ENCODE results near the gene HIVEP1.

The HIVEP1 gene

GRCh38 chr6:12064131-12064530, 52.0 kb downstream of the HIVEP1 start:
- POLR2A ChIA-PET: no interaction called here
- no peak for DNase-seq (ENCODE audit: extremely low spot score)
- CTCF ChIA-PET: interaction anchor here (0.9 kb wide), 1 partner anchor 143 kb away, joined by 3 read pairs; no protein-coding TSS in a partner anchor
- TF ChIP-seq HDGF (IDR thresholded peaks at IDR 0.05; ENCODE audit: borderline replicate concordance): no peak
- no peak for TF ChIP-seq FOXA1 (IDR thresholded peaks at IDR 0.05)
- TF ChIP-seq NFRKB (IDR thresholded peaks at IDR 0.05): no peak
- TF ChIP-seq LEF1 (IDR thresholded peaks at IDR 0.05; ENCODE audit: borderline replicate concordance): no peak
- TF ChIP-seq L3MBTL2 (conservative IDR thresholded peaks at IDR 0.05): no peak
- TF ChIP-seq CTBP1 (IDR thresholded peaks at IDR 0.05; ENCODE audit: borderline replicate concordance): no peak
- no peak for TF ChIP-seq FOXM1 (IDR thresholded peaks at IDR 0.05; ENCODE audit: borderline replicate concordance)
- TF ChIP-seq ARNT (IDR thresholded peaks at IDR 0.05): no peak

DNA sequence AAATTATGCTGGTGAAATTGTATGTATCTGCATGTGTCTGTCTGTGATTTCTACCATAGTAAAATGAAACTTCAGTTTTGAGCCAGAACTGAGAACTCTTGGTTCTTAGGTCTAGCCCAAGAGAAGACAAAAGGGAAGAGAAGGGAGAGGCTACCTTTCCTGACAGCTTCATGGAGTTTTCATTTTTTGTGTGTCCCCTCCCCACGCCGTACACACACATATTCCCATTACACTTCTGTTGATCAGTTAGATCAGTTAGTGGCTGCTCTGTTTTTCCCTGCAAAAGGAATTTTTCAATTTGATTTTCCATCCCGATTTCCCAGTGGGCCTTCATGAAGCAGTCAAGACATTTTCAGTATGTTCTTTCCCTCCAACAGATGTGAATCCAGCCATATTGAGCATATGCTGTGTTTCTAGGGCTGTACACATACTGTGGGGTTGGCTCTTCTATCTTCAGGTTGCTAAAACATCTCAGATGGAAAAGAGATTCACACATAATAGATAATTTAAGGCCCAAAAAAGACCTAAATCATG, 52.5 kb downstream of the HIVEP1 start:
- no peak for TF ChIP-seq CTBP1 (IDR thresholded peaks at IDR 0.05; ENCODE audit: borderline replicate concordance)
- TF ChIP-seq BHLHE40 (IDR thresholded peaks at IDR 0.05; ENCODE audit: borderline replicate concordance): no peak
- no peak for TF ChIP-seq L3MBTL2 (conservative IDR thresholded peaks at IDR 0.05)
- TF ChIP-seq TARDBP (IDR thresholded peaks at IDR 0.05): no peak
- no peak for TF ChIP-seq FOXM1 (IDR thresholded peaks at IDR 0.05; ENCODE audit: borderline replicate concordance)

GRCh38 chr6:12065321-12066140, 53.4 kb downstream of the HIVEP1 start:
- POLR2A ChIA-PET: no interaction called here
- no peak for DNase-seq (ENCODE audit: extremely low spot score)
- CTCF ChIA-PET: no interaction called here
- TF ChIP-seq NFRKB (IDR thresholded peaks at IDR 0.05): no peak
- no peak for TF ChIP-seq BHLHE40 (IDR thresholded peaks at IDR 0.05; ENCODE audit: borderline replicate concordance)
- no peak for TF ChIP-seq FOXK2 (IDR thresholded peaks at IDR 0.05)
- no peak for TF ChIP-seq TARDBP (IDR thresholded peaks at IDR 0.05)
- TF ChIP-seq HDGF (IDR thresholded peaks at IDR 0.05; ENCODE audit: borderline replicate concordance): no peak
- no peak for TF ChIP-seq LEF1 (IDR thresholded peaks at IDR 0.05; ENCODE audit: borderline replicate concordance)
- no peak for TF ChIP-seq FOXM1 (IDR thresholded peaks at IDR 0.05; ENCODE audit: borderline replicate concordance)
- no peak for TF ChIP-seq ELF4 (IDR thresholded peaks at IDR 0.05)
- TF ChIP-seq, protein P1, sequence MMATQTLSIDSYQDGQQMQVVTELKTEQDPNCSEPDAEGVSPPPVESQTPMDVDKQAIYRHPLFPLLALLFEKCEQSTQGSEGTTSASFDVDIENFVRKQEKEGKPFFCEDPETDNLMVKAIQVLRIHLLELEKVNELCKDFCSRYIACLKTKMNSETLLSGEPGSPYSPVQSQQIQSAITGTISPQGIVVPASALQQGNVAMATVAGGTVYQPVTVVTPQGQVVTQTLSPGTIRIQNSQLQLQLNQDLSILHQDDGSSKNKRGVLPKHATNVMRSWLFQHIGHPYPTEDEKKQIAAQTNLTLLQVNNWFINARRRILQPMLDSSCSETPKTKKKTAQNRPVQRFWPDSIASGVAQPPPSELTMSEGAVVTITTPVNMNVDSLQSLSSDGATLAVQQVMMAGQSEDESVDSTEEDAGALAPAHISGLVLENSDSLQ (IDR thresholded peaks at IDR 0.05): no peak
- TF ChIP-seq SUZ12 (IDR thresholded peaks at IDR 0.05): no peak
- TF ChIP-seq L3MBTL2 (conservative IDR thresholded peaks at IDR 0.05): no peak
- TF ChIP-seq CTBP1 (IDR thresholded peaks at IDR 0.05; ENCODE audit: borderline replicate concordance): no peak
- TF ChIP-seq ARNT (IDR thresholded peaks at IDR 0.05): no peak
- no peak for TF ChIP-seq SP1 (IDR thresholded peaks at IDR 0.05)

More for the DNA sequence above, 52.5 kb downstream of the HIVEP1 start:
- ChIA-PET CTCF (no interaction called here), POLR2A (no interaction called here)
- no peak for DNase-seq (ENCODE audit: extremely low spot score)

GRCh38 chr6:12066297-12066696, 54.2 kb downstream of the HIVEP1 start:
- TF ChIP-seq, protein P1 (IDR thresholded peaks at IDR 0.05): no peak
- TF ChIP-seq HDGF (IDR thresholded peaks at IDR 0.05; ENCODE audit: borderline replicate concordance) (no peak), L3MBTL2 (conservative IDR thresholded peaks at IDR 0.05) (no peak), SP1 (IDR thresholded peaks at IDR 0.05) (no peak), CTBP1 (IDR thresholded peaks at IDR 0.05; ENCODE audit: borderline replicate concordance) (no peak), FOXM1 (IDR thresholded peaks at IDR 0.05; ENCODE audit: borderline replicate concordance) (no peak), FOXA1 (IDR thresholded peaks at IDR 0.05) (no peak), NFRKB (IDR thresholded peaks at IDR 0.05) (no peak)
- ChIA-PET CTCF (interaction anchor here (0.5 kb wide), 1 partner anchor 43 kb away, joined by 3 read pairs; no protein-coding TSS in a partner anchor), POLR2A (no interaction called here)
- no peak for DNase-seq (ENCODE audit: extremely low spot score)

GRCh38 chr6:12068899-12069557, 56.9 kb downstream of the HIVEP1 start:
- DNase-seq (ENCODE audit: extremely low spot score): no peak
- ChIA-PET CTCF (no interaction called here), POLR2A (interaction anchor here (1.0 kb wide), 1 partner anchor 16 kb away, joined by 3 read pairs; no protein-coding TSS in a partner anchor)
- TF ChIP-seq FOXK2 (IDR thresholded peaks at IDR 0.05) (no peak), NFRKB (IDR thresholded peaks at IDR 0.05) (no peak)

DNA sequence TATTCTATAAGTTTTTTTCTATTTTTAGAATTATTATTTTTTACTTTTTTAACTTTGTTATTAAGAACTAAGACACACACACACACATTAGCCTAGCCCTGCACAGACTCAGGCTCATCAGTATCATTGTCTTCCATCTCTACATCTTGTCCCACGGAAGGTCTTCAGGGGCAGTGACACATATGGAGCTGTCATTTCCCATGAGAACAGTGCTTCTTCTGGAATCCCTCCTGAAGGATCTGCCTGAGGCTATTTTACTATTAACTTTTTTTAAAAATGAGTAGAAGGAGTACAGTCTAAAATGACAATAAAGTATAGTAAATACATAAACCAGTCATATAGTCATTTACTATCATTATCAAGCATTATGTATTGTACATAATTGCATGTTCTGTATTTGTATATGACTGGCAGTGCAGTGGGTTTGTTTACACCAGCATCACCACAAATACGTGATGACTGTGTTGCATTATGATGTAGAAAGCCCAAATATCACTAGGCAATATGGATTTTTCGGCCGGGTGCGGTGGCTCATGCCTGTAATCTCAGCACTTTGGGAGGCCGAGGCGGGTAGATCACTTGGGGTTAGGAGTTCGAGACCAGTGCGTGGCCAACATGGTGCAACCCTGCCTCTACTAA, 57.9 kb downstream of the HIVEP1 start:
- TF ChIP-seq ELF4 (IDR thresholded peaks at IDR 0.05) (no peak), ARNT (IDR thresholded peaks at IDR 0.05) (no peak)
- TF ChIP-seq, protein P1 (IDR thresholded peaks at IDR 0.05): no peak
- ChIA-PET CTCF (no interaction called here), POLR2A (interaction anchor here (1.0 kb wide), 1 partner anchor 17 kb away, joined by 3 read pairs; no protein-coding TSS in a partner anchor)
- DNase-seq (ENCODE audit: extremely low spot score): no peak
